Retinal pigment epithelial cell (primary cell): ENCODE data around the gene HOXB2.

ENCODE experiments used
- DNase-seq: peaks from one replicate; pipeline ENCODE4 v3.0.0-alpha.2; 2010; ENCODE audit warnings: low read depth
- H3K4me3 ChIP-seq: 2 replicates; pipeline ENCODE4 v1.5.1; 2011; ENCODE audit warnings: mild to moderate bottlenecking, low read length, control low read depth, moderate library complexity
- TF ChIP-seq, protein P1 (sequence below): conservative IDR thresholded peaks from 2 replicates; pipeline ENCODE4 v1.5.1; 2011; ENCODE audit warnings: low read depth, low read length, control low read depth, inconsistent platforms

HOXB2 gene

DNA sequence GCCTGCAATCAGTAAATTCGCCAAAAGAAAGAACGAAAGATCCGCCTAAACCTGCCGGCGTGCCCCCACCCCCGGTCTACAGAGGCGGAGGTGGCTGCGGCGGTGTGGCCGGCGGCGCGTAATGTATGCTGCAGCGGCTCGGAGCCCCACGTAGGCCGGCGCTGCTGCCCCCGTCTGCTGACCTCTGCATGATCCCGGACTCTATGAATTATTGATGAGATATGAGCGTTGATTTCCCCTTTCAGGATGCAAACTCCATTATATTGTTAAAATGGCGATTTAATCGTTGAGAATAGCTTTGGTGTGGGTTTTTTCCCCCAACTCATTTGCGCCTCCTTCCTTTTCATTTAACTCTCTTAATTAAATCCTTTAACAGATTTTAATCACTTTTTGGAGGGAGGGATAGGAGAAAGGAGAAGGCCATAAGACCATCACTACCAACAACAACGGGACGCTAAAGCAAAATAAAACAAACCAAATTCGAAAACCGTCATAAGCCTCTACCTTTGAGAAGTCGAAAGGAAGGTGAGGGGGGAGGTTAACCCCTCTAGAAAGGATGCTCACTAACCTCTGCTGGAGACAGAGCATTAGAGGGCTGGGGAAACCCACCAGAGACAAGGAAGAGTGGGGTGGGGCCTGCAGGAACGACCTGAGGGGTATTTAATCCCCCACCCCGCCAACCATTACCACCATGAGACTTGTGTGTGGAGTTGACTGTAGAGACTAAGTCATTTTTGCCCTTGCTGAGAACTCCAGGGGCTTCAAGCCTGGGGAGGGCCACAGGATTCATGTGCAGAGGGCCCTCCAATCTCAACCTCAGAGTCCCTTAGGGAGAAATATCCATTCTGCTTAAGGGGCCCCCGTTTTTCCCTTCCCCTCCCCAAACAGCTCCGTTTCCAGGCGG, 41.7 kb upstream of the HOXB2 start:
- no peak overlapping the region for H3K4me3 ChIP-seq
- no peak for DNase-seq
- TF ChIP-seq, protein P1, sequence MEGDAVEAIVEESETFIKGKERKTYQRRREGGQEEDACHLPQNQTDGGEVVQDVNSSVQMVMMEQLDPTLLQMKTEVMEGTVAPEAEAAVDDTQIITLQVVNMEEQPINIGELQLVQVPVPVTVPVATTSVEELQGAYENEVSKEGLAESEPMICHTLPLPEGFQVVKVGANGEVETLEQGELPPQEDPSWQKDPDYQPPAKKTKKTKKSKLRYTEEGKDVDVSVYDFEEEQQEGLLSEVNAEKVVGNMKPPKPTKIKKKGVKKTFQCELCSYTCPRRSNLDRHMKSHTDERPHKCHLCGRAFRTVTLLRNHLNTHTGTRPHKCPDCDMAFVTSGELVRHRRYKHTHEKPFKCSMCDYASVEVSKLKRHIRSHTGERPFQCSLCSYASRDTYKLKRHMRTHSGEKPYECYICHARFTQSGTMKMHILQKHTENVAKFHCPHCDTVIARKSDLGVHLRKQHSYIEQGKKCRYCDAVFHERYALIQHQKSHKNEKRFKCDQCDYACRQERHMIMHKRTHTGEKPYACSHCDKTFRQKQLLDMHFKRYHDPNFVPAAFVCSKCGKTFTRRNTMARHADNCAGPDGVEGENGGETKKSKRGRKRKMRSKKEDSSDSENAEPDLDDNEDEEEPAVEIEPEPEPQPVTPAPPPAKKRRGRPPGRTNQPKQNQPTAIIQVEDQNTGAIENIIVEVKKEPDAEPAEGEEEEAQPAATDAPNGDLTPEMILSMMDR, result no peak

DNA sequence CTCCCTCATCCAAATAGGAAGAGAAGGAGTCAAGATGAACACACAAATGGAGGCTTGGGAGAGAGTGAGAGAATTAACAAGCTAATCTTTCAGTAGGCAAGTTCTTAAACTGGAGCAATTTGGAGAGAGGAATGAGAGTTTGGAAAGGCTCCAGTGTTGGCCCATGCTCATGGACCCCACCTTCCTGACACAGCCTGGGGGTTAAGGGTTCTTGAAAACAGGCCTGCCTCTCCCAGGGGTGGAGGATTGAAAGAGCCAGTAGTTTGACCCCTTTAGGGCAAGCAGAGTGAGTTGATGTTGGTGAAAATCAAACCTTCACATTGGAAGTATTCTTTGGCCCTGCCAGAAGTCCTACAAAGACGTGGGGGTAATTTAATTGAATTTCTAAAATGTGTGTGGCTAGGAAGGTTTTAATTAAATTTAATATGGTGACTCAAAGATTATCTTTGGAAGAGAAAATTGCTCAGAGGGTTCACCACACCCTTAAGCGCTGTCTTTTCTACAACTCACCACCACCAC, 39.4 kb upstream of the HOXB2 start:
- no peak for DNase-seq
- TF ChIP-seq, protein P1, result no peak
- H3K4me3 ChIP-seq, result no peak overlapping the region

DNA sequence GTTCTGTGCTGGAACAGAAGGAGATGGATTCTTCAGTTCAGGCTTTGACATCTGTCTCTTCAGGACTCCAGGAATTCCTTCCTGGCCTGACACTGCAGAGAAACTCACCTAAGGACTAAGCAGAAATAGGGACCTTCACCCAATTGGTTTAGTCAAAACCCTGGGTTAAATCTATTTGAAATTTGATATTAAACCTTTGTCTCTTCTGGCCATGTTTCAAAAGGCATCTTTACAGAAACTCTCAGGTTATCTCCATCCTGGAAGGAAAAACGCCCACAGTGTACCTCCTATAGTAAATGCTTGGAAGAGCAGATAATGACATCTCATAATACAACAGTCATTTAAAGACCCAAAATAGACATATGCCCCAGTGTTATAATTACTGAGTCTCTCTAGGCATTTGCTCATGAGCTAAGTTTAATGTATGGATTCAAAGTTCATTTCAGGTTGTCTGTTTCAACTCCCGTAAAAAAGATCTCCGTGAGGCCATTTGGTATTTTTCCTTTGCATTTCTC, 38.9 kb upstream of the HOXB2 start:
- DNase-seq, result no peak
- TF ChIP-seq, protein P1, result no peak
- no peak overlapping the region for H3K4me3 ChIP-seq

DNA sequence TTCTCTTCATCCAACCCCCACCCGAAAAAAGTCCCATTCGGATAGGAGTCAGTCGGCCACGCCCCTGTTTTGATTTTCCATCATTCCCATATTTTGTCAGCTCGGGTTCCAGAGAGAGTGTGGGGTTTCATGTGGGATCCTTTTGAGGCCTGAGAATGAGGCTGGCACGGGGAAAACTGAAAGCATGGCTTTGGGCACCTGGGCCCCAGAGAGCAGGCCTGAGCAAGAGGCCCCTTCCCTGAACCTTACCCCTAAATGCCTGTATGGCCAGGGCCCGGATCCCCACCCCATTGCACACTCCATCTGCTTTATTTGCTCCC, 37.8 kb upstream of the HOXB2 start:
- no peak overlapping the region for H3K4me3 ChIP-seq
- no peak for DNase-seq
- TF ChIP-seq, protein P1, result no peak

DNA sequence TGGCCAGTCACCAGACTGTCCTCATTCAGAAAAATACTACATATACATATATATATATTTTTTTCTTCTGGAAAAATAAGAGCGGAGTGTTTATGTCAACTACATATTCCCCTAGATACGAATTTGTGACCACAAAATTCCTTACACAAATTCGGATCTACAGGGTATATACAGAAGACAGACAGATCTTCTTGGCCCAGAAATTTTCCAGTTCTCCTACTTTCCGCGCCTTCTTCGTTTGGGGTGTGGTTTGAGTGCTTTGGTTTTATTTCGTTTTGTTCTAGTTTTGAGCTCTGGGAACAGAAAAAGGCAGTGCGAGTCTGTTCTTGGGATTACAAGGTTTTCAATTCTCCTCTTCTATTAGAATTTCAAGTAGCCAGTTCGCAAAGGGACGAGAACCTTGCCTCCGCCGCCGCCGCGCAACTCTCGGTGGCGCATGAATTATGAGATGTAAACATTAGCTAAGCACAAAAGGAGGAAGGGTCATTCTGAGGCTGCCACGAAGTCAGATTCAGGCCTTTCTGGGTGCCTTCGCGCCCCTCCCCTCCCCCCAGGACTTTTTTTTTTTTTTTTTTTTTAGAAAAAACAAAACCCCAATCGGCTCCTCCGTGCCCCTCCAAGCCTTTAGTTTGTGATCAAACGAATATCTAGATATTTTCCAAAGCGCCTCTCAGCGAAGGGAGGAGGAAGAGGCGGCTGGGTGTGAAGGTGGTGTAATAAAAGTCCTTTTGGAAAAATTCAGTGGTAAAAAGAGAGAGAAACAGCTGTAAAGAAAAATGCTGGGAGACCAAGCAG, 35.0 kb upstream of the HOXB2 start:
- H3K4me3 ChIP-seq, result no peak overlapping the region
- TF ChIP-seq, protein P1, result no peak
- DNase-seq, result no peak

DNA sequence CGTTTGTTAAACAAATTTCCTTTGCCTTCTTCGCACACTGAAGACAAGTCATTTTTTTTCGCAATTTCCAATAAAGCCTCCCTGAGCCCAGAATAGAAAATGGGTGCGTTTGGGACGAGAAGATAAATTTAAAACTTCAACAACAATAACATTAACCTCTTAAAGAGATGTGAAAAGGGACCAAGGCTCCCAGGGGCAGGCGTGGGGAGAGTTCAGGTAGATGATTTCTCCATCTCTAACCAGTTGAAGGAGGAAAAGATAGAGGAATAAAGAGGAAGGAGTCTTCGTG, 34.5 kb upstream of the HOXB2 start:
- TF ChIP-seq, protein P1, result no peak
- H3K4me3 ChIP-seq, result no peak overlapping the region
- no peak for DNase-seq
